K562 (cell line): ENCODE data around the gene NRXN2. TPM values are rescaled to one million over a fixed set of nuclear protein-coding genes. Genes with fewer than 3 reads are reported as not detected.

Experiments
- ARHGAP35 ChIP-seq: fragments of 450-650 bp; IDR thresholded peaks from 2 replicates; pipeline ENCODE4 v1.6.1; 2018; ENCODE audit not compliant: partially characterized antibody
- ARID1B ChIP-seq: fragments of 450-650 bp; IDR thresholded peaks from 2 replicates; pipeline ENCODE4 v1.6.1; 2016; ENCODE audit warnings: antibody characterized with exemption, mild to moderate bottlenecking, inconsistent platforms
- ARID3B ChIP-seq: fragments of 250-450 bp; sonication (Bioruptor Pico); IDR thresholded peaks from 2 replicates; pipeline ENCODE4 v1.4.0; 2020; ENCODE audit warnings: borderline replicate concordance
- ARNT ChIP-seq, 2 experiments: fragments of 450-650 bp; IDR thresholded peaks; 2 replicates each; pipeline ENCODE4 v1.6.1; 2016; ENCODE audit warnings: mild to moderate bottlenecking in 1 of 2
- CBFA2T3 ChIP-seq: fragments of 450-650 bp; IDR thresholded peaks from 2 replicates; pipeline ENCODE4 v1.6.1; 2017
- CBX8 ChIP-seq: fragments of 200-600 bp; sonication (generic); IDR thresholded peaks from 2 replicates; pipeline ENCODE4 v1.6.1; 2012; ENCODE audit warnings: borderline replicate concordance, mixed run types, low read depth, mild to moderate bottlenecking, moderate library complexity, mixed read lengths, low read length, control low read depth, inconsistent platforms; ENCODE audit not compliant: poor library complexity, severe bottlenecking; ENCODE audit errors: extremely low read depth
- CREM ChIP-seq: IDR thresholded peaks from 2 replicates; pipeline ENCODE4 v1.6.1; 2014; ENCODE audit warnings: antibody characterized with exemption, low read depth
- EHMT2 ChIP-seq: fragments of 450-650 bp; IDR thresholded peaks from 2 replicates; pipeline ENCODE4 v1.6.1; 2018; ENCODE audit warnings: antibody characterized with exemption
- FIP1L1 ChIP-seq: fragments of 200-400 bp; formaldehyde crosslinking; IDR thresholded peaks from 2 replicates; pipeline ENCODE4 v1.6.1; 2018; ENCODE audit warnings: mild to moderate bottlenecking, low read depth, low read length; ENCODE audit not compliant: poor library complexity, severe bottlenecking
- FOXJ2 ChIP-seq: fragments of 200-800 bp; sonication (Bioruptor generic); IDR thresholded peaks from 2 replicates; pipeline ENCODE4 v1.6.1; 2016; ENCODE audit warnings: missing genetic modification characterization, missing compliant biosample characterization
- FOXK2 ChIP-seq, 2 experiments: fragments of 450-650 bp; IDR thresholded peaks in 1 of 2; conservative IDR thresholded peaks in 1 of 2; 2 replicates each; pipeline ENCODE4 v1.6.1; 2016; ENCODE audit warnings: low read depth in 2 of 2, mild to moderate bottlenecking in 1 of 2
- GABPB1 ChIP-seq: sonication (generic); formaldehyde crosslinking; IDR thresholded peaks from 2 replicates; pipeline ENCODE4 v1.8.0; 2022; ENCODE audit warnings: mild to moderate bottlenecking, missing genetic modification reagents
- IFI16 ChIP-seq: fragments of 250-450 bp; sonication (Bioruptor Pico); IDR thresholded peaks from 2 replicates; pipeline ENCODE4 v2.1.2; 2022; ENCODE audit warnings: mild to moderate bottlenecking, inconsistent platforms
- LARP7 ChIP-seq: fragments of 450-650 bp; IDR thresholded peaks from 2 replicates; pipeline ENCODE4 v1.6.1; 2016
- MAFG ChIP-seq: fragments of 450-650 bp; conservative IDR thresholded peaks from 2 replicates; pipeline ENCODE4 v1.6.1; 2016; ENCODE audit warnings: missing genetic modification characterization, missing compliant biosample characterization
- MBD2 ChIP-seq: sonication (generic); IDR thresholded peaks from 2 replicates; pipeline ENCODE4 v1.6.1; 2016; ENCODE audit warnings: low read depth, borderline replicate concordance
- NCOA4 ChIP-seq: fragments of 450-650 bp; IDR thresholded peaks from 2 replicates; pipeline ENCODE4 v1.6.1; 2018; ENCODE audit warnings: mild to moderate bottlenecking; ENCODE audit not compliant: partially characterized antibody
- NR2C2 ChIP-seq, 2 experiments: fragments of 200-800 bp in 1 of 2; sonication (Bioruptor generic) in 1 of 2; sonication (generic) in 1 of 2; formaldehyde crosslinking in 1 of 2; IDR thresholded peaks; 2 replicates each; pipeline versions ENCODE4 v1.6.1 to v1.8.0; 2016 to 2022; ENCODE audit warnings: mild to moderate bottlenecking in 1 of 2, missing compliant biosample characterization in 1 of 2, missing genetic modification characterization in 1 of 2, missing genetic modification reagents in 1 of 2
- PHTF2 ChIP-seq: fragments of 250-450 bp; sonication (Bioruptor Pico); IDR thresholded peaks from 2 replicates; pipeline ENCODE4 v1.5.0; 2021; ENCODE audit warnings: mild to moderate bottlenecking
- POLR3G ChIP-seq: IDR thresholded peaks from 2 replicates; pipeline ENCODE4 v1.6.1; 2011; ENCODE audit not compliant: insufficient read length, insufficient replicate concordance; ENCODE audit errors: extremely low read depth
- POU5F1 ChIP-seq: fragments of 150-350 bp; IDR thresholded peaks from 2 replicates; pipeline ENCODE4 v1.6.1; 2014; ENCODE audit warnings: borderline replicate concordance, low read length, low read depth, mild to moderate bottlenecking; ENCODE audit not compliant: partially characterized antibody
- RAD51 ChIP-seq: fragments of 450-650 bp; IDR thresholded peaks from 2 replicates; pipeline ENCODE4 v1.7.1; 2016; ENCODE audit warnings: low read depth, mild to moderate bottlenecking, borderline replicate concordance
- RB1 ChIP-seq: fragments of 450-650 bp; IDR thresholded peaks from 2 replicates; pipeline ENCODE4 v1.6.1; 2017; ENCODE audit warnings: low read depth, mild to moderate bottlenecking
- SIRT6 ChIP-seq: IDR thresholded peaks from one replicate; pipeline ENCODE4 v1.6.1; 2012; ENCODE audit warnings: low read depth, mild to moderate bottlenecking, control low read depth, inconsistent platforms, low read length, moderate library complexity
- SRSF9 ChIP-seq: fragments of 200-400 bp; formaldehyde crosslinking; IDR thresholded peaks from 2 replicates; pipeline ENCODE4 v1.6.1; 2017; ENCODE audit warnings: low read depth, low read length, borderline replicate concordance
- TAF7 ChIP-seq: fragments of 450-650 bp; IDR thresholded peaks from 2 replicates; pipeline ENCODE4 v1.6.1; 2016; ENCODE audit warnings: missing genetic modification characterization, missing compliant biosample characterization
- THRAP3 ChIP-seq: fragments of 450-650 bp; IDR thresholded peaks from 2 replicates; pipeline ENCODE4 v1.6.1; 2016; ENCODE audit warnings: mild to moderate bottlenecking, inconsistent platforms, borderline replicate concordance
- ZNF23 ChIP-seq: fragments of 250-450 bp; sonication (Bioruptor Pico); IDR thresholded peaks from 2 replicates; pipeline ENCODE4 v1.4.0; 2020; ENCODE audit warnings: mild to moderate bottlenecking
- ZNF764 ChIP-seq: fragments of 250-450 bp; sonication (Bioruptor Pico); IDR thresholded peaks from 2 replicates; pipeline ENCODE4 v1.4.0; 2020; ENCODE audit warnings: low read depth, mild to moderate bottlenecking, moderate library complexity
- ZNF766 ChIP-seq: fragments of 200-800 bp; sonication (Bioruptor generic); conservative IDR thresholded peaks from 2 replicates; pipeline ENCODE4 v1.6.1; 2016; ENCODE audit warnings: missing genetic modification characterization, missing compliant biosample characterization
- polyA plus RNA-seq, 8 experiments: library from polyadenylated mRNA; depleted of rRNA in 4 of 8; stranded (reverse) in 5 of 8; unstranded in 3 of 8; fragments of >200 nt; fragmentation: Nextera tagmentation in 2 of 8; fragmentation: Illumina TruSeq in 1 of 8; extraction: Ambion mirVana in 2 of 8; extraction: Trizol in 1 of 8; gene quantifications; 2 replicates each; pipeline versions ENCODE4 v1.2.1 to v1.2.3, GENCODE V29; 2011 to 2014; ENCODE audit warnings: inconsistent platforms in 1 of 8, missing spikeins in 1 of 8
- total RNA-seq, 7 experiments: library from RNA; depleted of rRNA in 6 of 7; stranded (reverse); fragments of >200 nt in 6 of 7; fragmentation: Illumina TruSeq in 2 of 7; extraction: Trizol in 2 of 7; gene quantifications; 2 replicates each; pipeline versions ENCODE4 v1.2.1 to v1.2.3, GENCODE V29; 2011 to 2021; ENCODE audit warnings: low replicate concordance in 1 of 7

The NRXN2 gene
- total and polyA plus RNA-seq, 9 of the 15 experiments (the other 6 are each of a cell fraction or from before 2014, with no cell fraction given) = 0.07 to 0.47 (median 0.15) TPM; not detected in 4

GRCh38 chr11:64743591-64744543, 20.9 kb upstream of the NRXN2 start, which contains the start of gene RASGRP2 (continued):
- peak; percentile 83; the same call in 1 of the 2 replicates for TF ChIP-seq RB1
- TF ChIP-seq ARHGAP35 = no peak
- no peak for TF ChIP-seq ZNF23 (CRISPR knock-in tag)
- no peak for TF ChIP-seq POU5F1
- TF ChIP-seq LARP7 = peak; percentile 44; the same call in 1 of the 2 replicates
- peak; percentile 3 for TF ChIP-seq NCOA4
- TF ChIP-seq MAFG (tag) = no peak
- TF ChIP-seq THRAP3 = no peak
- TF ChIP-seq MBD2 = no peak
- TF ChIP-seq ARNT (IDR thresholded peaks at IDR 0.05) = no peak
- peak; percentile 40 for TF ChIP-seq CREM
- TF ChIP-seq EHMT2 = no peak
- TF ChIP-seq IFI16 (CRISPR knock-in tag) = no peak
- TF ChIP-seq FOXJ2 (tag) = no peak
- TF ChIP-seq NR2C2 (CRISPR knock-in tag; IDR thresholded peaks at IDR 0.05) = peak; percentile 87
- TF ChIP-seq NR2C2 (tag; IDR thresholded peaks at IDR 0.05) = peak; percentile 73
- TF ChIP-seq RAD51 = no peak
- TF ChIP-seq ZNF764 (CRISPR knock-in tag) = no peak
- no peak for TF ChIP-seq CBFA2T3
- TF ChIP-seq CBX8 = no peak
- no peak for TF ChIP-seq SRSF9
- TF ChIP-seq ZNF766 (CRISPR knock-in tag) = 0 out of 2 replicates have a peak, but pooled peaks have one; percentile 52
- no peak for TF ChIP-seq FOXK2 (conservative IDR thresholded peaks at IDR 0.05 in 1 of 2, IDR thresholded peaks at IDR 0.05 in 1 of 2; ENCODE audit: low read depth in 2 of 2)
- TF ChIP-seq GABPB1 (CRISPR knock-in tag) = no peak
- no peak for TF ChIP-seq SIRT6
- no peak for TF ChIP-seq ARID1B
- TF ChIP-seq TAF7 (tag) = no peak
- no peak for TF ChIP-seq PHTF2 (CRISPR knock-in tag)
- peak; percentile 13 for TF ChIP-seq FIP1L1
- TF ChIP-seq ARID3B = no peak
- no peak for TF ChIP-seq POLR3G
